VCaP (cell line): Measurements from ENCODE around the gene CFAP299.
A peak's percentile ranks its signal among the peaks of the same experiment; 100 is the strongest.

ENCODE experiments used
- H3K27ac ChIP-seq: fragments of 450-650 bp; 2 replicates; pipeline ENCODE4 v1.5.1; 2017
- CTCF ChIP-seq: fragments of 450-650 bp; conservative IDR thresholded peaks from 2 replicates; pipeline ENCODE4 v1.5.1; 2017; ENCODE audit warnings: mild to moderate bottlenecking, moderate library complexity

The CFAP299 gene

GRCh38 chr4:80486603-80487002, 151.1 kb downstream of the CFAP299 start:
- H3K27ac ChIP-seq: no peak overlapping the region
- TF ChIP-seq CTCF: no peak

- no peak for TF ChIP-seq CTCF
These were observed 154.3 kb downstream of the CFAP299 start for GRCh38 chr4:80489798-80490197.

GRCh38 chr4:80492761-80493160, 157.2 kb downstream of the CFAP299 start:
- H3K27ac ChIP-seq: no peak overlapping the region
- TF ChIP-seq CTCF: no peak

More at GRCh38 chr4:80489798-80490197, 154.3 kb downstream of the CFAP299 start:
- no peak overlapping the region for H3K27ac ChIP-seq

- H3K27ac ChIP-seq: no peak overlapping the region
These were observed 160.3 kb downstream of the CFAP299 start for GRCh38 chr4:80495865-80496264.

GRCh38 chr4:80498725-80499124, 163.2 kb downstream of the CFAP299 start:
- TF ChIP-seq CTCF: no peak
- H3K27ac ChIP-seq: no peak overlapping the region

More at GRCh38 chr4:80495865-80496264, 160.3 kb downstream of the CFAP299 start:
- no peak for TF ChIP-seq CTCF

GRCh38 chr4:80500613-80501012, 165.1 kb downstream of the CFAP299 start:
- H3K27ac ChIP-seq: peak overlapping the region; percentile 28; the same call in 1 of the 2 replicates
- no peak for TF ChIP-seq CTCF

GRCh38 chr4:80507077-80507476, 171.5 kb downstream of the CFAP299 start:
- TF ChIP-seq CTCF: no peak
- H3K27ac ChIP-seq: no peak overlapping the region
